ENCODE results near the gene COL15A1. TPM values are rescaled to one million over a fixed set of nuclear protein-coding genes. Genes with fewer than 3 reads are reported as not detected.
A peak's percentile ranks its signal among the peaks of the same experiment; 100 is the strongest.

Gene COL15A1
- total RNA-seq, 1 donor from 2014 or later: 31.5 TPM

- DNase-seq: no peak
These were observed 25.8 kb upstream of the COL15A1 start for GRCh38 chr9:98917746-98918487.

- no peak for DNase-seq
These were observed 22.0 kb upstream of the COL15A1 start for GRCh38 chr9:98921732-98922131.

GRCh38 chr9:98922721-98923435 lies 20.8 kb upstream of the COL15A1 start:
- DNase-seq: no peak

- no peak for DNase-seq
These were observed 20.1 kb upstream of the COL15A1 start for GRCh38 chr9:98923451-98924123.

- no peak for DNase-seq
These were observed 18.5 kb upstream of the COL15A1 start for GRCh38 chr9:98924946-98925820.

- DNase-seq: no peak
These were observed 17.8 kb upstream of the COL15A1 start for GRCh38 chr9:98925956-98926355.

- no peak for DNase-seq
These were observed 16.0 kb upstream of the COL15A1 start for GRCh38 chr9:98927724-98928123.

- DNase-seq: no peak
These were observed 14.6 kb upstream of the COL15A1 start for GRCh38 chr9:98929071-98929470.

- DNase-seq: no peak
These were observed 13.8 kb upstream of the COL15A1 start for GRCh38 chr9:98929895-98930341.

- DNase-seq: no peak
These were observed 12.9 kb upstream of the COL15A1 start for GRCh38 chr9:98930792-98931191.

- no peak for DNase-seq
These were observed 11.9 kb upstream of the COL15A1 start for GRCh38 chr9:98931600-98932389.

GRCh38 chr9:98933185-98933584 lies 10.5 kb upstream of the COL15A1 start:
- DNase-seq: no peak

- DNase-seq: no peak
These were observed 9.8 kb upstream of the COL15A1 start for GRCh38 chr9:98933890-98934289.

- DNase-seq: no peak
These were observed 8.6 kb upstream of the COL15A1 start for GRCh38 chr9:98935071-98935505.

- peak; percentile 28 for DNase-seq
These were observed 3.4 kb upstream of the COL15A1 start for GRCh38 chr9:98940276-98940675.

- no peak for DNase-seq
These were observed 1.7 kb upstream of the COL15A1 start for GRCh38 chr9:98941946-98942523.

- peak; percentile 3 for DNase-seq
These were observed 613 bp upstream of the COL15A1 start for GRCh38 chr9:98942906-98943681.

- DNase-seq: peak; percentile 15
These were observed 488 bp downstream of the COL15A1 start for GRCh38 chr9:98944057-98944733.

- no peak for DNase-seq
These were observed 997 bp downstream of the COL15A1 start for GRCh38 chr9:98944734-98945074.

- DNase-seq: no peak
These were observed 5.9 kb downstream of the COL15A1 start for GRCh38 chr9:98949565-98949964.
